HEK293T (cell line): ENCODE data around the gene PHLPP1.

ENCODE experiments used
- BHLHE40 ChIP-seq: fragments of 450-650 bp; IDR thresholded peaks from 2 replicates; pipeline ENCODE4 v1.6.1; 2016; ENCODE audit warnings: mild to moderate bottlenecking, moderate library complexity, borderline replicate concordance
- CTBP1 ChIP-seq: fragments of 450-650 bp; IDR thresholded peaks from 2 replicates; pipeline ENCODE4 v1.6.1; 2016; ENCODE audit warnings: borderline replicate concordance
- ELF4 ChIP-seq: fragments of 450-650 bp; IDR thresholded peaks from 2 replicates; pipeline ENCODE4 v1.6.1; 2017; ENCODE audit warnings: antibody characterized with exemption
- FOXK2 ChIP-seq: fragments of 450-650 bp; IDR thresholded peaks from 2 replicates; pipeline ENCODE4 v1.6.1; 2016; ENCODE audit warnings: mild to moderate bottlenecking
- HDGF ChIP-seq: fragments of 450-650 bp; IDR thresholded peaks from 2 replicates; pipeline ENCODE4 v1.6.1; 2017; ENCODE audit warnings: antibody characterized with exemption, borderline replicate concordance
- LEF1 ChIP-seq: fragments of 450-650 bp; IDR thresholded peaks from 2 replicates; pipeline ENCODE4 v1.6.1; 2017; ENCODE audit warnings: mild to moderate bottlenecking, borderline replicate concordance
- PKNOX1 ChIP-seq: fragments of 450-650 bp; IDR thresholded peaks from 2 replicates; pipeline ENCODE4 v1.6.1; 2016
- SP1 ChIP-seq: fragments of 450-650 bp; IDR thresholded peaks from 2 replicates; pipeline ENCODE4 v1.6.1; 2017
- SUZ12 ChIP-seq: fragments of 450-650 bp; IDR thresholded peaks from 2 replicates; pipeline ENCODE4 v1.6.1; 2016; ENCODE audit warnings: mild to moderate bottlenecking
- TARDBP ChIP-seq: fragments of 450-650 bp; IDR thresholded peaks from 2 replicates; pipeline ENCODE4 v1.6.1; 2016
- ZNF384 ChIP-seq: fragments of 450-650 bp; IDR thresholded peaks from 2 replicates; pipeline ENCODE4 v1.6.1; 2016

- TF ChIP-seq ZNF384, result no peak
- TF ChIP-seq CTBP1, result no peak
- no peak for TF ChIP-seq ELF4
- no peak for TF ChIP-seq LEF1
- no peak for TF ChIP-seq SP1
- TF ChIP-seq FOXK2, result no peak
- no peak for TF ChIP-seq BHLHE40
- no peak for TF ChIP-seq HDGF
- TF ChIP-seq TARDBP, result no peak
- TF ChIP-seq PKNOX1, result no peak
- no peak for TF ChIP-seq SUZ12
These were observed 251.7 kb downstream of the PHLPP1 start for GRCh38 chr18:62967089-62967488.
